ENCODE results near the gene KRTAP9-9. TPM values are rescaled to one million over a fixed set of nuclear protein-coding genes. Genes with fewer than 3 reads are reported as not detected.

The KRTAP9-9 gene
- total RNA-seq, 1 experiment from 2014 or later, result not detected

- no peak overlapping the region for H2BK12ac ChIP-seq (ENCODE audit: insufficient read length, low read depth, low read length)
- H4K8ac ChIP-seq (replicated peaks; ENCODE audit: insufficient read length, low read depth, low read length), result no peak overlapping the region
- H3K27ac ChIP-seq (ENCODE audit: insufficient read length, low read depth, low read length), result no peak overlapping the region
- no peak overlapping the region for H4K91ac ChIP-seq (ENCODE audit: insufficient read length, low read depth, low read length)
- no peaks in the 10 kb centered on the region for H3K9me3 Mint-ChIP-seq
- no peaks in the 10 kb centered on the region for H3K23me2 ChIP-seq (ENCODE audit: insufficient read length, low read depth, low read length, poor library complexity, severe bottlenecking)
- H3K79me2 ChIP-seq (ENCODE audit: insufficient read depth, low read length), result no peaks in the 10 kb centered on the region
- no peak overlapping the region for H3K9ac ChIP-seq (ENCODE audit: extremely low read depth, insufficient read length, low read length)
- no peak overlapping the region for H2BK20ac ChIP-seq (ENCODE audit: low read depth, low read length, poor library complexity, severe bottlenecking)
- H4K20me1 ChIP-seq (ENCODE audit: control insufficient read depth, insufficient read depth, insufficient read length), result no peaks in the 10 kb centered on the region
- TF ChIP-seq, protein P1, sequence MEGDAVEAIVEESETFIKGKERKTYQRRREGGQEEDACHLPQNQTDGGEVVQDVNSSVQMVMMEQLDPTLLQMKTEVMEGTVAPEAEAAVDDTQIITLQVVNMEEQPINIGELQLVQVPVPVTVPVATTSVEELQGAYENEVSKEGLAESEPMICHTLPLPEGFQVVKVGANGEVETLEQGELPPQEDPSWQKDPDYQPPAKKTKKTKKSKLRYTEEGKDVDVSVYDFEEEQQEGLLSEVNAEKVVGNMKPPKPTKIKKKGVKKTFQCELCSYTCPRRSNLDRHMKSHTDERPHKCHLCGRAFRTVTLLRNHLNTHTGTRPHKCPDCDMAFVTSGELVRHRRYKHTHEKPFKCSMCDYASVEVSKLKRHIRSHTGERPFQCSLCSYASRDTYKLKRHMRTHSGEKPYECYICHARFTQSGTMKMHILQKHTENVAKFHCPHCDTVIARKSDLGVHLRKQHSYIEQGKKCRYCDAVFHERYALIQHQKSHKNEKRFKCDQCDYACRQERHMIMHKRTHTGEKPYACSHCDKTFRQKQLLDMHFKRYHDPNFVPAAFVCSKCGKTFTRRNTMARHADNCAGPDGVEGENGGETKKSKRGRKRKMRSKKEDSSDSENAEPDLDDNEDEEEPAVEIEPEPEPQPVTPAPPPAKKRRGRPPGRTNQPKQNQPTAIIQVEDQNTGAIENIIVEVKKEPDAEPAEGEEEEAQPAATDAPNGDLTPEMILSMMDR (conservative IDR thresholded peaks at IDR 0.05), result no peak
- H2BK5ac ChIP-seq (ENCODE audit: insufficient read length, low read length), result no peak overlapping the region
- no peak overlapping the region for H2BK15ac ChIP-seq (ENCODE audit: low read depth, low read length)
- H3K9me3 ChIP-seq (ENCODE audit: control insufficient read depth, low read depth, low read length), result no peaks in the 10 kb centered on the region
- no peak overlapping the region for H3K18ac ChIP-seq (ENCODE audit: insufficient read length, low read depth, low read length)
- peaks cover 8% of the 10 kb centered on the region for H3K27me3 Mint-ChIP-seq (ENCODE audit: low read depth)
- H2BK120ac ChIP-seq (ENCODE audit: low read depth, low read length, poor library complexity, severe bottlenecking), result no peak overlapping the region
- H3K4me3 Mint-ChIP-seq, result no peak overlapping the region
- H3K4ac ChIP-seq (ENCODE audit: low read depth, low read length), result no peak overlapping the region
- no peak overlapping the region for H3K4me2 ChIP-seq (ENCODE audit: insufficient read depth, insufficient read length, low read length)
- no peak overlapping the region for H3T11ph ChIP-seq (ENCODE audit: low read length)
- no peaks in the 10 kb centered on the region for H3K27me3 ChIP-seq (ENCODE audit: insufficient read depth, low read length)
- H3K14ac ChIP-seq (ENCODE audit: insufficient read depth, low read length), result no peak overlapping the region
- H3K27ac Mint-ChIP-seq, result no peak overlapping the region
- no peaks in the 10 kb centered on the region; a peak in 1 of 4 replicates for H3K4me1 Mint-ChIP-seq
- no peak overlapping the region for H4K5ac ChIP-seq (ENCODE audit: insufficient read length, low read depth, low read length)
- H3K36me3 Mint-ChIP-seq (ENCODE audit: insufficient read depth in 1 of 3, low read depth in 3 of 3), result no peaks in the 10 kb centered on the region
- no peak overlapping the region for H3K56ac ChIP-seq (ENCODE audit: insufficient read length, low read depth, low read length)
- no peak overlapping the region for H2AK5ac ChIP-seq (ENCODE audit: insufficient read length, low read length)
- H3K4me1 ChIP-seq (ENCODE audit: insufficient read depth, low read length), result no peaks in the 10 kb centered on the region
- no peak overlapping the region for H3K23ac ChIP-seq (ENCODE audit: insufficient read length, low read depth, low read length)
- no peaks in the 10 kb centered on the region for H3K79me1 ChIP-seq (ENCODE audit: insufficient read depth, low read depth, low read length, poor library complexity, severe bottlenecking)
- no peak overlapping the region for H2AFZ ChIP-seq (ENCODE audit: low read length)
- no CpG with 5 or more reads among the region's 2 CpGs for WGBS (ENCODE audit: extremely low coverage, insufficient read length, low lambda C conversion rate)
- no peak for DNase-seq
These were observed 8.0 kb downstream of the KRTAP9-9 start for GRCh38 chr17:41263212-41263611.
